Activated CD4-positive, alpha-beta T cell treated with anti-CD3 and anti-CD28 coated beads, Interleukin-2, amount 50 U/mL, for 16 hours (primary cell): ENCODE data around the gene RNMT.
"Not testable (repeated sequence)": the region's sequence is repeated elsewhere in the genome, so short reads cannot be mapped to it uniquely, and the experiment has no call there.

Experiments
- DNase-seq: peaks from one replicate; pipeline ENCODE4 v3.0.0-alpha.2; 2020

Gene RNMT

DNA sequence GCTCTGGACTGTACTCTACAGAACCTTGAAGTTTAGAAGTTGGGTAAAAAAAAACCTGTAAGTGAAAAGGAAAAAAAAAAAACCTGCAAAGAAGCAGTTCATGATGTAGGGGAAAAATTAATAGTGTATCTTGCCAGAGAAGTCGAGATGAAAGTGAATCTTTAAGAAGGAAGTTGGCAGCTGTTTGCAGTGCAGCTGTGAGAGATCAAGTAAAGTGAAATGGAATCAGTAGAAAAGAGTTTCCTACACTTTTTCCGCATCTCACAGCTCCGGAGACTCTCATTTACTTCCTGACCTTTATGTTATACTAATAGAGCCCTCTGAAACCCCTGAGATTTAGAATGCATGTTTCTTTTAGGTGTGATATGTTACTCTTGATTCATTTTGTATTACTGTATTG lies 19.2 kb downstream of the RNMT start:
- DNase-seq: no peak

GRCh38 chr18:13746633-13747032 lies 20.2 kb downstream of the RNMT start:
- DNase-seq: no peak

GRCh38 chr18:13751599-13751998 lies 25.1 kb downstream of the RNMT start:
- DNase-seq: not testable (repeated sequence)

DNA sequence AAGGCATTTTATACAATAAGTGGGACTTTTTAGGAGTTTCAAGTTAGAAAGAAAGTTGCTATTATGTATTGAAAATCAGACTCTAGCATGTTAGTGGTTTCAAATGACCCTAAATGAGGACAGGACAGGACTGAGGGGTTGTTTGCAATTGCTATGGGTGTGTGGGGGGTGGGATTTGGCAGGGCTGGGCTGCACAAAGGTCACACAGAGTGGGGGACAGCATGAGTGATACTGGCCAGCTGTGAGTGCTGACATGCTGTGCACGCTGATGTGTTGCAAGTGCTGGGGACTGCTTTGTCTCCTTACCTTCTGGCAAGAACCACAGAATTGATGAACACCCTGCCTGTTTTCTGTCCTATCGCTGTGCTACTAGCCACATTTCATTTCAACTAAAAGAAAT lies 29.8 kb downstream of the RNMT start:
- DNase-seq: no peak

- DNase-seq: no peak
Measured at GRCh38 chr18:13756671-13757070, 30.2 kb downstream of the RNMT start.

GRCh38 chr18:13758622-13759021 lies 32.1 kb downstream of the RNMT start:
- DNase-seq: peak; percentile 39

- no peak for DNase-seq
Measured at GRCh38 chr18:13760047-13760446, 33.6 kb downstream of the RNMT start.

GRCh38 chr18:13762690-13763439 lies 36.4 kb downstream of the RNMT start:
- DNase-seq: no peak

DNA sequence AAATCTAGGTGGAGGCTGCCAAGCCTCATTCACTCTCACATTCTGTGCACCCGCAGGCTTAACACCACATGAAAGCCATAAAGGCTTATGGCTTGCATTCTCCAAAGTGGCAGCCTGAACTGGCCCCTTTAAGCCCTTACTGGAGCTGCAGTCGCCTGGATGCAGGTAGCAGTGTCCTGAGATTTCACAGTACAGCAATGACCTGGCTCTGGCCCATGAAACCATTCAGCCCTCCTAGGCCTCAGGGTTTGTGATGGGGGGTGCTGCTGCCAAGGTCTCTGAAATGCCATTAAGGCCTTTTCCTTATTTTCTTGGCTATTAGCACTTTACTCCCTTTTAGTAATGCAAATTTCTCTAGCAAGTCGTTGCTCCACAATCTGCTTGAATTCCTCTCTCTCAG lies 48.6 kb downstream of the RNMT start:
- DNase-seq: no peak

DNA sequence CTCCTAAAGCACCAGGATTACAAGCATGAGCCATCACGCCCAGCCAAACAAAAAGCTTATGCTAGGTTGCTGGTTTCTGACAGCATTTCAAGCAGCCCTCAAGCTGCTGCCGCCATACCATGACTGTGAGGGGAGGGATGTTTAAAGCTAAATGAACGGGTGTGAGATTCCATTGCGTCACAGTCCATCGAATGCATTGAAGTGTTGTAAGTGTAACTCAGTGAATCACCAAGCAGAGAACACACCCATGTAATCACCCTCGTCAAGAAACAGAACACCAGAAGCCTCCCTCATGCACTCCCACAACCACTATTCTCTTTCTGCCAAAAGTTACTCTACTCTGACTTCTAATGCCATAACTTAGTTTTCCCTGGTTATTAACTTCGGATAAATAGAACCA lies 64.7 kb downstream of the RNMT start:
- no peak for DNase-seq

DNA sequence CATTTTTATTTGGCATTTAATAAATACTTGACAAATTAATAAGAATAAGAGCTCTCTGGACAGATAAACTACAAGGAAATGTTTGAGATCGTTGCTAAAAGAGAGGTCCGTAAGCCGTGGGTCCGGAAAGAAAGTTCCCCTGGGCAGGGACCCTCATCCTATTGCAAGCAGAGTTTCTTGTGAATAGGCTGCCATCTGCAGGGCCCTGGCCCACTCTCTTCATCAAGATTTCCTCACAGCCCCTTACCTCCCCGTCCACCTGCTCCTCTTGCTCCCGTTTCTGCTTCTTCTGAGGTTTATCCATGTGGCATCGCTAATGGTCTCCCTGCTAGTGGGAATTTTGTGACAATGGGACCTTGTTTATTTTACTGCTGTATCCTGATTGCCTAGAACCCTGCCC lies 67.3 kb downstream of the RNMT start:
- no peak for DNase-seq

DNA sequence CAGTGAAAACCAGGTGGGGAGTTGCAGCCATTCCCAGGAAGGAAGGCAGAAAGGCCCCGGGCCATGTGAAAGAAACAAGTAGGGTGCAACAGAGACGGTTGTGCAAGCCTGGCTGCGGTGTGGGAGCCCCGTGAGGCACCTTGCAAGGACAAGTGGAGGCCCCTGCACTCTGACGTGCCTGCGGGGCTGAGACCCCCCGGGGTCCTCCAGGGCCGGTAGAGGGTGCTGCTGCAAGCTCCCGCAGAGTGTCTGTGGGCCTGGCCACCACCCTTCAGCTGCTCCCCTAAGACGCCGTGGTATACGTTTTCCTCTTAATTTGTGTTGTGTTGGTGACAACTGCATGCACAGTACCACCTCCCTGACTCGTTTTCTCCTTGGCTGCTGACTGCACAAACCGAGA lies 70.0 kb downstream of the RNMT start:
- DNase-seq: no peak

- DNase-seq: no peak
Measured at GRCh38 chr18:13797157-13797611, 70.7 kb downstream of the RNMT start.

DNA sequence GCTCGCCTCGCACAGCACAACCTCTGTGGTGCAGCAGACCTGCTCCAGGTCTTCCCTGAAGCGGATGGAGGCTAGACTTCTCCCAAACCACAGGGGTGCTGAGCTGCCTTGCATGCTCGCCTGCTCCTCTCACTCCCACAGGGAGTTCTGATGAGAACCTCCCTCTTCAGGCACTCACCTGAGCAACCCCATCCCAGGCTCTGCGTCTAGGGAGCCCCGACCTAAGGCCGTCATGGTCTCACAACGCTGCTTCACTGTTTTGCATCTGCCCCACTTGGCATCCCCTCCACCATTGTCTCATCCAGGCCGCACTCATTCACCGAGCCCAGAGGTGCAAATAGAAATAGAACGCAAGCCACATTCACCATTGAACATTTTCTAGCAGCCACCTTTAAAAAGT lies 72.9 kb downstream of the RNMT start:
- no peak for DNase-seq

- DNase-seq: peak; percentile 63
Measured at GRCh38 chr18:13800505-13801259, 74.2 kb downstream of the RNMT start.

GRCh38 chr18:13801260-13801601 lies 74.8 kb downstream of the RNMT start:
- DNase-seq: no peak

DNA sequence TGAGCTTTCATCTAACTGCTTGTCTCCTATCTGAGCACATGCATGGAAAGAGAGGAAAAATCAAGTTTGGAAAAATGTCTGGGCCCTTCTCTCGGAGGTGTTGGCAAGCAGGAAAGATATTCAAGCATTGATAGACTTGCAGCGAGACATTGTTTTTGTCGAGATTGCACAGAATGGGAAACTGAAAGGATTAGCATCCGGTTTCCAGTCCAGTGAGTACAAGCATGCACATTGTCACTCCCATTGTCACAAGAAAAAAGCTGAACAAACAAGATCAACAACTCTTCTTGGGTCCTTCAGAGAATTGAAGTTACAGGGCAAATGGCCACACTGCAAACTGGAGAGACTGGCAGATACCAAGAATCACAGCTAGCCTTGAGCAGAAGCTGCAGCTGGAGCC lies 77.8 kb downstream of the RNMT start:
- DNase-seq: no peak

DNA sequence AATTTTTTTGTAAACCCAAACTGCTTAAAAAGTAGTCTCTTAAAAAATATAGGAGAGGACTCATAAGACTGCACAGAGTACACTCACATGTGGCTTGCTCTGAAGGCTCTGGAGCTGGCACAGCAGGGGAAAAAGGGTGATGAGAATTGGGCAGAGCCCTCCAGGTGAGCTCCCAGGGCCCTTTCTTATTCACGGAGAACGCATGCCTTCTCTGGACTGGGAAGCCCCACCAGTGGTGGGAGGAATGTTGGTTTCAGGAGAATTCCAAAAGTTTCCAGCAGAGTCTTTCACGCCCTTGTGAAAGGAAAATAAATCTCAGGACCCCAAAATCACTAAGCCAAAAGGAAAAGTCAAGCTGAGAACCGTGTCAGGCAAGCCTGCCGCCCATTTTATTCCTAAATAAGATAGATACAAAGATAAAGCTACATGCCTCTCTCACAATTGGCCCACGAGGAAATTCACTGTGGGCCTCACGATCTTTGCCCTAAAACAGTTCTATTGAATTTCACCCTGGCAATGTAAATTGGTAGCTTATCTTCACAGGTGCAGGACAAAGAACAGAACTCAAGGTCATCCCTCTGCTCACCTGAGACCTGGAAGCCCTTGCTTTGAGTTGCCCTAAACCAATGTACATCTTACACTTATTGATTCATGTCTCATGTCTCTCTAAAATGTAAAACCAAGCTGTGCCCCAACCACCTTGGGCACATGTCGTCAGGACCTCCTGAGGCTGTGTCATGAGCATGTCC lies 82.0 kb downstream of the RNMT start:
- no peak for DNase-seq

GRCh38 chr18:13809043-13809430 lies 82.6 kb downstream of the RNMT start:
- no peak for DNase-seq

GRCh38 chr18:13809531-13810255 lies 83.2 kb downstream of the RNMT start:
- no peak for DNase-seq

DNA sequence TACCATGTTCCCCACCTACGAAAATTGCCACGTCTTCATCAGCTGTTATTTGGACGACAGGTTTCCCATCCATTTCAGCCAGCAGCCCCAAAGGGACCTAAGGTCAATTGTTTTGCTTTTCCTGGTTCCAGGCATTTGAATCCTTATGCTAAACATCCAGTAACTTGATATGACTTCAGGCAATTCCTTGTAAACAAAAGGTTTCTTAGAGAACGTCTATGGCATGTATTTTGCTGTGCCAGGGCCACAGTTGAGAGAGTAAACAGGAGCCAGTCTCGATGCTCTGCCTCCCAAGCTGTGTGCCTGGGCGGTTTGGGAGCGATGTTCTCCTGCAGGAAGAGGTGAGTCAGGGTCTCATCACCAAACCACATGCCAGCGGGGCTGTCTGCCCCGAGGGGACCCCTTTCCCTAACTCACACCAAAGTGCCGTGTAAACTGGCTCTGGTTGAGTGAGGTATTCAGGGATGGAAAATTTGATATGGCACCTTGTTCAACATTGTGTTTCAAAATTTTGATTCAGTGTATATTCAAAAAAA lies 84.5 kb downstream of the RNMT start:
- DNase-seq: no peak

- no peak for DNase-seq
Measured at GRCh38 chr18:13811993-13812392, 85.5 kb downstream of the RNMT start.
